ENCODE results near the gene ME2.

GRCh38 chr18:50862401-50862800, 16.5 kb upstream of the ME2 start:
- TF ChIP-seq CTCF (IDR thresholded peaks at IDR 0.05) (no peak), ZFX (IDR thresholded peaks at IDR 0.05; ENCODE audit: borderline replicate concordance) (no peak)
